HEK293 (cell line): Measurements from ENCODE around the gene PIGZ.

Experiments used
- CTCF ChIP-seq: fragments of 450-650 bp; formaldehyde crosslinking; IDR thresholded peaks from 2 replicates; pipeline ENCODE4 v1.5.1; 2016; ENCODE audit warnings: missing biosample characterization, missing genetic modification characterization
- REPIN1 ChIP-seq: fragments of 450-650 bp; formaldehyde crosslinking; IDR thresholded peaks from 2 replicates; pipeline ENCODE4 v1.5.1; 2017; ENCODE audit warnings: missing biosample characterization, missing genetic modification characterization, low read depth
- ZNF157 ChIP-seq: fragments of 450-650 bp; formaldehyde crosslinking; IDR thresholded peaks from 2 replicates; pipeline ENCODE4 v1.5.1; 2016; ENCODE audit warnings: missing biosample characterization, missing genetic modification characterization
- ZNF19 ChIP-seq: fragments of 450-650 bp; formaldehyde crosslinking; IDR thresholded peaks from 2 replicates; pipeline ENCODE4; 2016; ENCODE audit warnings: missing biosample characterization, missing genetic modification characterization, low read depth

GRCh38 chr3:196976941-196977340 lies 8.3 kb upstream of the PIGZ start:
- TF ChIP-seq CTCF: no peak
- TF ChIP-seq REPIN1: no peak
- TF ChIP-seq ZNF157 (tag by site-specific recombination): no peak
- no peak for TF ChIP-seq ZNF19 (tag by site-specific recombination)
